T-helper 2 cell treated with Interferon-gamma antibody and Interleukin-4, amounts not matched to agents 5 μg/mL and 100 μg/mL, for 36 hours (primary cell): ENCODE data around the gene PLPP3.
"Not testable (repeated sequence)": the region's sequence is repeated elsewhere in the genome, so short reads cannot be mapped to it uniquely, and the experiment has no call there.

Source experiments
- DNase-seq: peaks from one replicate; pipeline ENCODE4 v3.0.0; 2021; ENCODE audit warnings: low spot score
- H3K27ac Mint-ChIP-seq: one replicate; pipeline ENCODE4 v1.8.0; 2021; ENCODE audit warnings: mild to moderate bottlenecking, mixed read lengths
- H3K27me3 Mint-ChIP-seq: one replicate; pipeline ENCODE4 v1.8.0; 2021; ENCODE audit warnings: low read depth, mixed read lengths
- H3K36me3 Mint-ChIP-seq: one replicate; pipeline ENCODE4 v1.8.0; 2021; ENCODE audit warnings: low read depth, mixed read lengths
- H3K4me1 Mint-ChIP-seq: one replicate; pipeline ENCODE4 v1.8.0; 2021; ENCODE audit warnings: low read depth, mixed read lengths
- H3K4me3 Mint-ChIP-seq: one replicate; pipeline ENCODE4 v1.8.0; 2022; ENCODE audit warnings: mild to moderate bottlenecking, moderate library complexity, mixed read lengths
- H3K9me3 Mint-ChIP-seq: one replicate; pipeline ENCODE4 v1.8.0; 2021; ENCODE audit warnings: mixed read lengths

Gene PLPP3

DNA sequence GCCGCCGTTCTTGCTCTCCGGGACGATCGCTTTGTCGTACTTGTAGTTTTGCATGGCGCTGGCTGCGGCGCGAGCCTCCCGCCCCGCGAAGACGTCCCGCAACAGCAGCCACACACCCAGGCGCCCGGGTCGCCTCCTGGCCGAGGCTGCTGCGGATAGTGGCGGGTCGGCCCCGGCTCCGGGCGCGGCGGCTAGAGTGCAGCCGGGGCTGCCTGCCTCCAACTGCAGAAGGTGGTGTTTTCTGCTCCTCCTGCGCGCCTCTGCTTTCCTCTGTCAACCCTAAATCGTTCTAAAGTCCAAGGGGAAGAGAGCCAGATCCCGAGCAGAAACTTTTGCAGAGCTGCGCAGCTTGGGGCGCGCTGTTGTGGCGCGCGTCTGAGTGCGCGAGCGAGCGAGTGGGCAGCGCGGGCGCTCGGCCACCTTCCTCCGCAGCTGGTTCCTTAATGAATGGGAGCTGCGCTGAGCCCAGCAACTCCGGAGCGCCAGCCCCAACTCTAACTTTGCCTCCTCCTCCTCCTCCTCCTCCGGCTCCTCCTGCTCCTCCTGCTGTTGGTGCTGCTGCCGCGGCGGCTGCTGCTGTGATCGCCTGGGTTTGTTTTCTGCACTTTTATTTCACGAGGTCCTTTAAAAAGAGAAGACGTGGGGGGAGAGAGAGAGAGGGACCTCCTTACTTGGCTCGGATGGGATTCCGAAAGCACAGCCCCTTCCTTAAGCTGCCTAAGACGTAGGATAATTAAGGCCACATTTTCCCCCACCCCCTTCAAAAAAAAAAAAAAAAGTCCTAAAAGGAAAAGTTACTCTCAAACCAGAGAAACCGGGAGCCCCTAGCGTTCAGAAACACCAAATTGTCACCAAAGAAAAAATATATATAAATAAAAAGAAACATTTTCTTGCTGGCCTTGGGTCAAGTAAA lies at the start of gene PLPP3:
TSS of gene PLPP3 (minus strand) at position 601 of the 913 bp plus-strand sequence. CDS start at position 54, 547 bp downstream.
- H3K36me3 Mint-ChIP-seq: no peaks in the 10 kb centered on the region
- H3K4me3 Mint-ChIP-seq: peak within 1 kb of the TSS; percentile 63
- H3K4me1 Mint-ChIP-seq: no peaks in the 10 kb centered on the region
- no peaks in the 10 kb centered on the region for H3K9me3 Mint-ChIP-seq
- H3K27ac Mint-ChIP-seq: no peak within 1 kb of the TSS
- no peak for DNase-seq
- peaks cover 50% of the 10 kb centered on the region for H3K27me3 Mint-ChIP-seq

DNA sequence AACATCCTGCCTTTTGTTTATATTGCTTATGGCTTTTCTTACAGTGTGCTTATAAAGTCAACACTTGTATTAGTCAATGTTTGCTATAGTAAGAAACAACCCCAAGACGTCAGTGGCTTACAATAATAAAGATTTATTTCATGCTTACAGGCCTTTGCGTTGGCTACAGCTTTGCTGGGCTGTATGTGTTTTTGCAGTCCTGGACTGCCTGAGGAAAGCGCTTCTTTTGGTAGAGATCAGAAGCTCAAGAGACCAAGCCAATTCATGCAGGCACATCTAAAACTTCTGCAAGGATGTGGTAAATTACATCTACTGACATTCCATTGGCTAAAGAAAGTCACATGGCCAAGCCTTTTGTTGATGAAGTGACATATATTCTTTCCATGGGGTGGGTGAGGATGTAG lies 48.3 kb upstream of the PLPP3 start:
- Mint-ChIP-seq H3K27me3 (peaks cover 5% of the 10 kb centered on the region), H3K36me3 (no peaks in the 10 kb centered on the region), H3K4me3 (no peak overlapping the region), H3K27ac (no peak overlapping the region), H3K4me1 (no peaks in the 10 kb centered on the region), H3K9me3 (no peaks in the 10 kb centered on the region)
- no peak for DNase-seq

DNA sequence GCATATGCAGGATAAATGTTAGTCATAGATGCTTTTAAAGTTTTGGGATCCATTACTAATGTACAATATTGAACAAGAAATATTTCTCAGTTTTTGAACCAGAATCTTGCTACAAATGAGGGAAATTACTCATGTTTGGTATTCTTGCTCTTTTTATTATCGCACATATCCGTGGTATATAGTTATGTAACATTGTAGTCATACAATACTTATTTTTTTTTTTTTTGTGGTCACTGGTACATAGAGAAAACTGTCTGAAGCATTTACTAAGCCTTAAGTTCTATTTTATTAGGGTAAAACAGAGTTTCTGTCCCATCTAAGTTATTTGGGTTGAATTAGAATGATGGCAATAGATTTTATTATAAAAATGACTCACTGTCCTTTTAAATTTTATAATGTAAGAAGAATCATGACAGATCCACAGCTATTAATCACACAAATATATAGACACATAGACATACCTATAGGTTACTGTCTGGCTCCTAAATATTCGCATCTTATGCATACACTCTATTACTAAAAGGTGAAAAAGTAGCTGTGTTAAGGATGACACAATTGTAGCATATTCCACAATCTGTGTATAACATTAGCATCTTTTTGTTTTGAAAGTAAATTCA lies 47.8 kb upstream of the PLPP3 start:
- no peak for DNase-seq
- H3K36me3 Mint-ChIP-seq: no peaks in the 10 kb centered on the region
- no peak overlapping the region for H3K4me3 Mint-ChIP-seq
- no peaks in the 10 kb centered on the region for H3K4me1 Mint-ChIP-seq
- H3K9me3 Mint-ChIP-seq: no peaks in the 10 kb centered on the region
- no peak overlapping the region for H3K27ac Mint-ChIP-seq
- peaks cover 5% of the 10 kb centered on the region for H3K27me3 Mint-ChIP-seq

GRCh38 chr1:56626546-56626945 lies 47.2 kb upstream of the PLPP3 start:
- Mint-ChIP-seq H3K27ac (no peak overlapping the region), H3K9me3 (no peaks in the 10 kb centered on the region), H3K27me3 (peaks cover 5% of the 10 kb centered on the region), H3K36me3 (no peaks in the 10 kb centered on the region), H3K4me1 (no peaks in the 10 kb centered on the region), H3K4me3 (no peak overlapping the region)
- no peak for DNase-seq

GRCh38 chr1:56625819-56626440 lies 46.6 kb upstream of the PLPP3 start:
- DNase-seq: no peak
- Mint-ChIP-seq H3K36me3 (no peaks in the 10 kb centered on the region), H3K27ac (no peak overlapping the region), H3K27me3 (peaks cover 5% of the 10 kb centered on the region), H3K4me1 (no peaks in the 10 kb centered on the region), H3K4me3 (no peak overlapping the region), H3K9me3 (no peaks in the 10 kb centered on the region)

DNA sequence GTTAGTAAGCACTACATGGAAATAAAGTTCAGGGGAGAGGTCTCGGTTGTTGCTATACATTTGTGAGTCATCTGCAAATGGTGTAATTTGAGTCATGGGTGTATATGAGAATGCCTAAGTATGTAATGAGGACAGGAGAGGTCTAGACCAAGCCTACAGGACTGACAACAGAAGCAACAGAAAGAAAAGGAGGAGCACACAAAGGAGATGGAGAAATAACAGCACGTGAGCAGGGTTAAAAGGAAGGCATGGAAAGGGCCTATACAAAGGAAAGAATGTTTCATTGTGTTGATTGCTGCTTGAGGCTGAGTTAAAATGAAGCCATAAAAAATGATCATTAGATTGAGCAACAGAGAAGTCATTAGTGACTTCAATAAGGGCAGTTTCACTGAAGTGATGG lies 37.8 kb upstream of the PLPP3 start:
- no peaks in the 10 kb centered on the region for H3K9me3 Mint-ChIP-seq
- no peaks in the 10 kb centered on the region for H3K4me1 Mint-ChIP-seq
- no peak overlapping the region for H3K27ac Mint-ChIP-seq
- no peaks in the 10 kb centered on the region for H3K36me3 Mint-ChIP-seq
- no peaks in the 10 kb centered on the region for H3K27me3 Mint-ChIP-seq
- H3K4me3 Mint-ChIP-seq: no peak overlapping the region
- no peak for DNase-seq

DNA sequence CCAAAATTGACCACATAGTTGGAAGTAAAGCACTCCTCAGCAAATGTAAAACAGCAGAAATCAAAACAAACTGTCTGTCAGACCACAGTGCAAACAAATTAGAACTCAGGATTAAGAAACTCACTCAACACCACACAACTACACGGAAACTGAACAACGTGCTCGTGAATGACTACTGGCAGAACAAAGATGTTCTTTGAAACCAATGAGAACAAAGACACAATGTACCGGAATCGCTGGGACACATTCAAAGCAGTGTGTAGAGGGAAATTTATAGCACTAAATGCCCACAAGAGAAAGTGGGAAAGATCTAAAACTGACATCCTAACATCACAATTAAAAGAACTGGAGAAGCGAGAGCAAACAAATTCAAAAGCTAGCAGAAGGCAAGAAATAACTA lies 31.4 kb upstream of the PLPP3 start:
- not testable (repeated sequence) for DNase-seq, H3K9me3 Mint-ChIP-seq, H3K27me3 Mint-ChIP-seq, H3K4me1 Mint-ChIP-seq, H3K4me3 Mint-ChIP-seq, H3K27ac Mint-ChIP-seq, H3K36me3 Mint-ChIP-seq

DNA sequence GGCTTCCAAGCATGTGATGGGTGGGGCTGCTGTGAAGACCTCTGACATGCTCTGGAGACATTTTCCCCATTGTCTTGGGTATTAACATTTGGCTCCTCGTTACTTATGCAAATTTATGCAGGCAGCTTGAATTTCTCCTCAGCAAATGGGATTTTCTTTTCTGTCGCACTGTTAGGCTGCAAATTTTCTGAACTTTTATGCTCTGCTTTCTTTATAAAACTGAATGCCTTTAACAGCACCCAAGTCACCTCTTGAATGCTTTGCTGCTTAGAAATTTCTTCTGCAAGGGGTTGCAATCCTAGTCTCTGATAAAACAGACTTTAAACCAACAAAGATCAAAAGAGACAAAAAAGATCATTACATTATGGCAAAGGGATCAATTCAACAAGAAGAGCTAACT lies 30.7 kb upstream of the PLPP3 start:
- H3K4me3 Mint-ChIP-seq, H3K9me3 Mint-ChIP-seq, H3K27me3 Mint-ChIP-seq, DNase-seq, H3K4me1 Mint-ChIP-seq, H3K36me3 Mint-ChIP-seq, H3K27ac Mint-ChIP-seq: not testable (repeated sequence)

GRCh38 chr1:56595397-56596191 lies 16.2 kb upstream of the PLPP3 start:
- H3K9me3 Mint-ChIP-seq, H3K4me1 Mint-ChIP-seq, H3K27ac Mint-ChIP-seq, DNase-seq, H3K27me3 Mint-ChIP-seq, H3K4me3 Mint-ChIP-seq, H3K36me3 Mint-ChIP-seq: not testable (repeated sequence)

- no peak for DNase-seq
- Mint-ChIP-seq H3K27me3 (no peaks in the 10 kb centered on the region), H3K4me1 (no peaks in the 10 kb centered on the region), H3K27ac (no peak overlapping the region), H3K4me3 (no peak overlapping the region), H3K36me3 (no peaks in the 10 kb centered on the region), H3K9me3 (no peaks in the 10 kb centered on the region)
Measured at GRCh38 chr1:56591909-56592308, 12.5 kb upstream of the PLPP3 start.

DNA sequence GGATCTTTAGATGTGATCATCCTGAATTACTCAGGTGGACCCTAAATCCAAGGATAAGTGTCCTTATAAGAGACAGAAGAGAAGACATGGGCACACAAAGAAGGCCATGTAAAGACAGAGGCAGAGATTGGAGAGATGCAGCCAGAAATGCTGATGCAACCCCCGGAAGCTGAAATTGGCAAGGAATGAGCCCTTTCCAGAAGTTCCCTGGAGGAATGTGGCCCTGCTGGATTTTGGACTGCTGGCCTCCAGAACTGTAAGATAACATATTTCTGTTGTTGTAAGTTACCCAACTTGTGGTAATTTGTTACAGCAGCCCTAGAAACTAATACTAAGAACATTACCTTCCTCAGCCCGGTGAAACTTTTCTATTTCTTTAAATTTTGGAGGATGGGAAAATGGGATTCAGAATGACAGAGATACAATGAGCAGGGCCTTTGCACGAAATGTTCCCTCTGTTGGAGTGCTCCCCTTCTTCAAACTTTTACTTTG lies 11.2 kb upstream of the PLPP3 start:
- Mint-ChIP-seq H3K27ac (no peak overlapping the region), H3K27me3 (no peaks in the 10 kb centered on the region), H3K36me3 (no peaks in the 10 kb centered on the region), H3K9me3 (no peaks in the 10 kb centered on the region), H3K4me3 (no peak overlapping the region), H3K4me1 (no peaks in the 10 kb centered on the region)
- DNase-seq: no peak

DNA sequence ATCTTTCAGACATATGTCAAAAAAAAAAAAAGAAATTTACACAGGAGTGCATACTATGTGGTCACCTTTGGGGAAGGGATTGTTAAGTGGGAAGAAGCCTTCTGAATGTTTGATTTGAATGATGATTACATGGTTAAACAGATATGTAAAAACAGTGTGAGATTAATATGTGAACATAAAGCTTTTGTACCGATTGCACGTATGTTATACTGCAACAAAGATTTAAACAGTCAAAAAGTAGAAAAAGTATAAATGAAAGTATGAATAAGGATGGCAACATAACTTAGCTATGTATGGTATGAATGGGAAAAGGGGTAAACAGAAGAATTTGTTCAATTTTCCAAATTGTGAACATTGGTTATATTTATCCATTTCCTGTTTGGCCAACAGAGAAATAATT lies 10.0 kb upstream of the PLPP3 start:
- Mint-ChIP-seq H3K27me3 (no peaks in the 10 kb centered on the region), H3K36me3 (no peaks in the 10 kb centered on the region), H3K9me3 (no peaks in the 10 kb centered on the region), H3K4me3 (no peak overlapping the region), H3K27ac (no peak overlapping the region), H3K4me1 (no peaks in the 10 kb centered on the region)
- DNase-seq: no peak

DNA sequence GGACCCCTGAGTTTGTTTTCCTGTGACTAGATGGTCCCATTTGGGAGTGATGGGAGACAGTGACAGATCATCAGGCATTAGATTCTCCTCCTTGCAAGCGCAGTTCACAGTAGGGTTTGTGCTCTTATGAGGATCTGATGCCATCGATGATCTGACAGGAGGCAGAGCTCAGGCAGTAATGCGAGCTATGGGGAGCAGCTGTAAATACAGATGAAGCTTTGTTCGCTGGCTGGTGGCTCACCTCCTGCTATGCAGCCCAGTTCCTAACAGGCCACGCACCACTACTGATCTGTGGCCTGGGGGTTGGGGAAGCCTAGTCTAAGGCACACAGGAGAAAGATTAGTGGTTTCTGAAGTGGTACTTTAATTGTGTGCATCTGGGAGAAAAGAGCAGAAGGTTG lies 7.1 kb upstream of the PLPP3 start:
- no peak for DNase-seq
- Mint-ChIP-seq H3K27me3 (peaks cover under 1% of the 10 kb centered on the region), H3K36me3 (no peaks in the 10 kb centered on the region), H3K27ac (no peak overlapping the region), H3K4me3 (no peak overlapping the region), H3K4me1 (no peaks in the 10 kb centered on the region), H3K9me3 (no peaks in the 10 kb centered on the region)
